T-helper 2 cell (primary cell): Measurements from ENCODE around the gene SNUPN.

Source experiments
- DNase-seq, 5 experiments: peaks; one replicate each; pipeline versions ENCODE4 v3.0.0 to v3.0.0-alpha.2; 2012 to 2022
- total RNA-seq, 2 donors: gene quantifications; one replicate each; lab custom pipeline; 2026; lab: John Stamatoyannopoulos, UW

The SNUPN gene
- total RNA-seq: 5.0 to 7.9 reads per million in 2 donors

DNA sequence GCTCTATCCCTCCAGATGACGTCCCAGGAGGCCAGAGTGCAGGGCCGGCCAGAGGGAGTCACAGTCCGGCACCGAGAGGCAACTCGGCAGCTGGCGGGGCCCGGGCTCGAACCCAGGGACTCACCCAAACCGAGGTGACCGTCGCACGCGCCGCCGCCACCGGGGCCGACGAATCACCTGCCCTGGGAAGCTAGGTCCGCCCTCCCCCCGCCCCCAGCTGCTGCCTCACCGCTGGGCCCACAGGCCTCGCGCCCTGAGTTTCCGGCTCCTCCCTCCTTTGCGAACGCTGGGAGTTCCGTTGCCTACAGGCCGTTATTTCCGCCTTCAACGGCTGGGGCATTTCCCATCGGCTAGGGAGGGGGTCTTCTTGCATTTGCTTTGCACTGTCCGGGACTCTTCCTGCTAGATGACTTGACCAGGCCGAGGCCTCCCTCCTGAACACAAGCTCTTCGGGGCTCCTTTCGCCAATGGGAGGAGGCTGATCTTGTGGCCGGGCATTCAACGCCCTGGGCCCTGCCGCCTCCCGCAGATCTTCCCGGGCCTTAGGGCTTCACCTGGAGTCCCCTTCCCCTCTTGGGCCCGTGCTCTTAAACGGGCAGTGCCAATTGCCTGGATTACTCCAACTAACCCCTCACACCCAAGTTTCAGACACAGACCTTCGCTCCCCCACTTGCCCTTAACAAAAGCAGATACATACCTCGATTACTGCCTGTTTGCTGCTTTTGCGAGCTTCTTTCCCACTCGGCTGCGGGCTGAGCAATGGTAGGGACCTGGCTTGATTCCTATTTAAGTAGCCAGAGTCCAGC, at the start of gene SNUPN:
TSS of gene SNUPN (minus strand) at position 184 of the 806 bp plus-strand sequence. CDS start 4,674 bp downstream, outside the sequence.
- DNase-seq: peak; percentile 77 to 99 (median 87)

DNA sequence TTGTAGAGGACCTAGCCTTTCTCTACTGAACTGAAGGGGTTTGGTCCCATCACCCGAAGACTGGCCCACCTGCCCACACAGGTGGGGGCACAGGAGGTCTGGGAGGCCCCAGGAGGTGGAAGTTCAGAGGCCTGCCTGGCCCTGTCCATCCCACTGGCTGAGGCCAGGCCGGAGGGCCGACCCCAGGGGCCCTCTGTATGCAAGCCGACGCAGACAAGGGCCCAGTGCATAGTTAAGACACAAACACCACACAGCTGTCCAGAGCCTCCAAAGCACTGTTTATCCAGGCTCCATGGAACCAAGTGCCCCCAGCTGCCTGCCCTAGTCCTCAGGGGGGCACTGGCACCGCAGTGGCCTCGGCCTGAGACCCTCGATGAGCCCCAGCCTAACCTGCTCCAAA, 48.8 kb upstream of the SNUPN start:
- DNase-seq: no peak

DNA sequence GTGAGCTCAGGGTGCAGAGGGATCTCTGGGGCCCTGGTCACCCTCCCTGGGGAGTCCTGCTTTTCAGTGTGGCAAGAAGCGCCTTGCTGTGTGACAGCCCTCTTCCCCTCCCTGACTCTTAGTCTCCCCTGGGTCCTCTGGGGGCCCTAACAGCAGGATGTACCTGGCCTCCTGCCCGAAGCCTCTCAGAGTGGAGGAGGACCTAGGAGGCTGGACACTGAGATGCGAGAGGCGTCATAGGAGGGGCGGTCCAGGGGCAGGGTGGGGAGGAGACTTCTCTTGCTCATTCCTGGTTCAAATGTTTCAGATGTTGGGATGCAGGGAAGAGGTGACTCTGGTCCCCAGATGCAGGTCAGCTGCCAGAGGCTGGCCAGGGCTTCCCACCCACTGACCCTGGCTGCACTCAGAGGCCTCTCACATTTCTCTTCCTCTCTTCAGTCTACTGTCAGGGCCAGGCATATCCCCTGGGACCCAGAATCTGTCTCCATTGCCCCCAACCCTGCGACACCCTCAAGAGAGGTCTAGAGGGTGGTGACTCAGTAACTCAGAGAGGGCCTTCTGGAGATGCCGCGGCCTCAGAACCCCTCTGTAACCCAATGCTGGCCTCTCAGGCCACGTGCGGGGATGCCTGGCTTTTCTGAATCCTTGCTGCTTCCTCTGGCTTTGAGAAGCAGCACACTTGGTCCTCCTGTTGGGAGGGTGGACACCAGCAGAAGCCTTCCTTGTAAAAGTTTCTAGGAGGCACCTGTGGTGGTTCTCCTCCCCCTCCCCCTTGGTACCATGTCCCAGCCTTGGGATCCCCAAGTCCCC, 48.1 kb upstream of the SNUPN start:
- DNase-seq: no peak

GRCh38 chr15:75672646-75673425, 47.3 kb upstream of the SNUPN start:
- no peak for DNase-seq

- no peak for DNase-seq
Measured at GRCh38 chr15:75671730-75672602, 46.4 kb upstream of the SNUPN start.

- no peak for DNase-seq
Measured at GRCh38 chr15:75669879-75670212, 44.3 kb upstream of the SNUPN start.

DNA sequence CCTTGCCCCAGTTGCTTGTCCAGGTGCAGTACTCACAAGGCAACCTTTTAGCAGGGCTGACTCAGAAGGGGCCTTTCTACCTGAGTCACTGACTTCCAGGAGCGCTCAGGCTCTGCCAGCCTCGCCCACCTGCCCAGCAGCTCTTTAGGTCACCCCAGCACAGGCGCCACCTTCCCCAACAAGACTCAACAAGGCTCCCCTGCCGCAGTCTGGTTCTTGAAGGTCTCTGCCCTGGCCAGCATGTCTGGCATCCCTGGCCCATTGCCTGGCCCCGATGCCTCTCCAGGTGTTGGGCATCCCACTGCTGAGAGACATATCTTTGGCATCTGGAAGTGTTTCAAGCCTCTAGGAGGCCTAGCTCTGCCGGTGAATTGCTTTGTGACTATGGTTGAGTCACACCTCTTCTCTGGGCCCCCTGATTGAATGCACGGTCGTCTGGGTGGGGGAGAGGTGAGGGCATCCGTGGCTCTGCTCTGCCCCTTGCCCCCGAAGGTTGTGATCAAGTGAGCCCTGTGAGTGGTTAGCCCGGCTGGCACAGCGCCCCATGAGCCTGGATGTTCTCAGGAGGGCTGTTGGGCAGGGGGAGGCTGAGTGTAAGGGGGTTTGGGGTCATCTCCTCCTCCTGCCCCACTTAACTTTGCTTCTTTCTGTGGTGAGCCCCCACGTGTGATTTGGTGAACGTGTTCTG, 43.8 kb upstream of the SNUPN start:
- DNase-seq: no peak

- DNase-seq: no peak
Measured at GRCh38 chr15:75666823-75667501, 41.4 kb upstream of the SNUPN start.

- no peak for DNase-seq
Measured at GRCh38 chr15:75663931-75664421, 38.5 kb upstream of the SNUPN start.

DNA sequence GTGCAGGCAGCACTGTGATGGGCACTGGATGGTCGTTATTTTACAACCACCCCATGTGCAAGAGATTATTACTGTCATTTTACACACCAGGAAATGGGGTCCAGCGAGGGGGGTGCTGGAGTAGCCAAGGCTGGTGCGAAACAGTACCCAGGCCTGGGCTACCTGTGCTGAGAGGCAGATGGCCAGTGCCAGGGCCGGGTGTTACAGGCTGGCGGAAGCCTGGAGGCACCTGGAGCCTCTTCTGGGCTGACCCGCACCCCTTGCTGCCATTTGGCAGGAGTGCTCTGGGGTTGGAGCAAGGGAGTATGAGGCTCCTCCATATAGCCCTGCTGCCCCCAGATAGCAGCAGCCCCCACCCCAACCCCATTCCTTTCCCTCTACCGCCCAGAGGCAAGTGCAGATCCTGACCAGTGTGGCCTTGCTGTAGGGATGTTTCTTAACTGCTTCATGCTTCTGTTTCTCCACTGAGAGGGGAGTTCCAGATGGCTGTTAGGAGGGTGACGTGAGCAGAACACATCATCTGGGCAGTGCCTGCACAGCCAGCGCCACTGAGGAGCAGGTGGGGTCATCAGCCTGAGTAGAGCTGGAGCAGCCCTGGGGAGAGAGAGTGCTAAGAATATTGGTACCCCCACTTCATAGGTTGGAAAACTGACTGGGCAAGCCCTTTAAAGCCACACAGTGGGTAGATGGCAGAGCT, 37.4 kb upstream of the SNUPN start:
- DNase-seq: no peak

- DNase-seq: no peak
Measured at GRCh38 chr15:75661756-75662140, 36.2 kb upstream of the SNUPN start.

DNA sequence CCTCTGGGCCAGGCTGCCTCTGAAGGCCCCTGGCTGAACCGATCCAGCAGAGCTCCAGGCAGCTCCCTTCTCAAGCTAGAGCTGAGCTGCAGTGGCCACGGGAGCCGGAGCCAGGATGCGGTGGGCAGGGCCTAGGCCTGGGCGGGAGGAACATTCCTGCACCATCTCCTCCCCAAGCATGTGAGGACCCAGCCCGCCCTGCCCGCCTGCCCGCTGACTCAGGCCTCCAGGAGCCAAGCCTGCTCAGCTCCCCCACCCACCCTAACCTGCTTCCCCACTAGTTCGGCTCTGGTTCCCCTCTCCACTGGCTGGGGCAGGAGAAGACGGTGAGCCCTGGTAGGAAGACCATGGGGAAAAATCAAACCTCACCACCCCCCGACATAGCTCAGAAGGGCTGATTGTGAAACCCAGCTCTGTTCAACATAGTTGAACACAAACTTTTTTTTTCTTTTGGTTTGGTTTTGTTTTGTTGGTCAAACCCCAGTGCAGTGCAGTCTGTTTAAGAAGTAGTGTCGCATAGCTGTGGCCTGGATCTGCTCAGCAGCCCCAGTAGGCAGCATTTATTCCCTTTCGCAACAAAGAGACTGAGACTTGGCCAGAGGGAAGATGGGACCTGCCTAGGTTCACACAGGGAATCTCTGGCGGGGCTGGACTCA, 35.7 kb upstream of the SNUPN start:
- DNase-seq: no peak

GRCh38 chr15:75659928-75660645, 34.6 kb upstream of the SNUPN start:
- DNase-seq: no peak

DNA sequence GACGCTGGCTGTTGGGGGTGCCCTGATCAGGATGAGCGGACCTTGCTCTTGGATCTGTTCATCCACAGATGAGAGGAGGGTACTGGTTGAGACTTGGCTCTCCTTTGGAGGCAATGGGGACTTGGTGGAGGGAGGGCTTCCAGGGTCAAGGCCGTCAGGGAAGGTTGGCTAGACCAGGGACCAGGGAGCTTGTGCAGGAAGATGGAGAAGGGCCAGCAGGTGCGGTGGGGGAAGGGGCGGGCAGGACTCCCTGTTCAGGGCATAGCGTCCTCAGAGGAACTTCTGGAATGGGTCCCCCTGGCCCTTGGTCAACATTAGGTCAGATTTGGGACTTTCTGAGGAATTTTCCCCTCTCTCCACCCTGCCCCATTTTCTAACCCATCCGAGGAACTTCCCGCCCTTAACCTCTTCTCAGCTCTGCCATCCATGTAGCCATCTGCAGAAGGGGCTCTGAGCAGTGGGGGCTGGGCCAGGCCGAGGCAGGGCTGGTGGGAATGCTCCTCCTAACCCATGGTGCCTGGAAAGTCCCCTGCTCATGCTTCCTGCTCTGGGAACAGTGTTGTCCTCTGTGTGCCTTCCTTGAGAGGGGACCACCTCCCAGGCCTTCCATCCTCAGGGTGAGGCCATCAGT, 33.7 kb upstream of the SNUPN start:
- no peak for DNase-seq

GRCh38 chr15:75656813-75657212, 31.3 kb upstream of the SNUPN start:
- no peak for DNase-seq

- DNase-seq: no peak
Measured at GRCh38 chr15:75656331-75656730, 30.8 kb upstream of the SNUPN start.

- DNase-seq: no peak
Measured at GRCh38 chr15:75655931-75656330, 30.4 kb upstream of the SNUPN start.

DNA sequence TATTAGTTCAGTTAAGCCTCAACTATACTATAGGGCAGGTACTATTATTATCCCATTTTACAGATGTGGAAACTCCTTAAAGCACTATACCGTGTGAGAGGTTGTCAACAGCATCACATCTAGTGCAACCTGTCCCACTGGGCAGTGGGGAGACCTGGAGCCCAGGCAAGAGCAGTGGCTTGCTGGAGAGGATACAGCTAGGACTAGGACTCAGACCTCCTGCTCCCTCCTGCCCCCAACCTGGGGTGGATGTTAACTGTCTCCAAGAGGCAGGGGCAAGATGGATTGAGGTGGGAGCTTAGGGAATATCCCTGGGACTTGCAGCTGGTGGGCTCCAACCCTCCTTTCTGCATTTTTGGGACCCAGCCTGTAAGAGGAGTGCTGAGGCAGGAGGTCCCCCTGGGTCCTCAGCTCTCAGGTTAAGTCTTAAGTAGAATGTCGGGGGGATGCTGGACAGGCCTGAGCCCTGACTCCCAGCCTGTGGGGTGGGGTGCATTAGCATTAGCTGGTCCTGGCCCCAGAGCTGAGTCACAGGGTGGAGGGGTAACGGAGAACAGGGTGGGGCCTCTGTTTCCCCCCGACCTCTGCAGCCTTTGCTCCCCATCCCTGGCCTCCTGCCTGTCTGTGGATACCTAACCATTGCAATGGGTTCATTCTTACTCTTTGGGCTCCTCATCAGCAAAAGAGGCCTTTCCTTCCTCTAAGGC, 28.8 kb upstream of the SNUPN start:
- no peak for DNase-seq
